GM21381 (cell line): ENCODE data around the gene C16orf74.

Experiments
- ATAC-seq: cut with Tn5 transposase; IDR thresholded peaks from one replicate; pipeline ENCODE4 v1.9.1; 2021; ENCODE audit warnings: mild to moderate bottlenecking, moderate library complexity; ENCODE audit not compliant: unreplicated experiment

Gene C16orf74

DNA sequence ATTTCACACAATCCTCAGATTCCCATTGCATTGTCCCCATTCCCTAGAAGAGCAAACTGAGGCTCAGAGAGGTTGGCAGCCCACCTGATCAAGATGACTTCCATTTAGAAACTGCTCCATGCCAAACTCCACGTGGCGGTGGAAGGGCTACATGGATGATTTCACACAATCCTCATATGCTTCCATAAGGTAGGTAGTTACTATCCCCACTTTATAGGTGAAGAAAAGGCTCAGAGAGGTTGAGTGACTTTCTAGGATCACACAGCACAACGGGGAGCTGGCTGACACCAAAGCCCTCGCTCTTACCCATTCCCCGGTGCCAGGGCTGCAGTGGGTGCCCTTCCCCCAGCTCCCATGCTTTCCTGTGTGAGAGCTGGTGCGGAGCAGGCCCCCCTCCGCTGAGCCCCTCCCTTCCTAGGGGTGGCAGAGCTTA is 52.4 kb downstream of the C16orf74 start:
- ATAC-seq, result no peak

DNA sequence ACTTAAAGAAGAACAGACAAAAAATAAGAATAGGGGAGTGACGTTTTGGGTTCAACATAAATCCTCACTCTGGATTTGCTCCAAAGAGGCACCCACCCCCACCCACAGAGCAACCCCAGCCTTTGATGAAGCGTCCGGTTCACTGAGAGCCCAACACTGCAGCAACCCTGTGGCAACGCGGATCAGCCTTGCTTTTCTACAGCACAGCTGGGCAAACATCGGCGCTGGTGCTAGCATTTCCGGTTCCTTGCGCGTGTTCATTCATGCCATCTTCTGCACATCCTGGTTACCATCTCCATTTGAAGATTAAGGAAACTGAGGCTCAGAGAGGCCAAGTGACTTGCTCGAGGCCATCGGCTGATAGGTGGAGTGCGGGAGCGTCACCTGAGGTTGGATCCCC is 53.5 kb downstream of the C16orf74 start:
- ATAC-seq, result no peak

DNA sequence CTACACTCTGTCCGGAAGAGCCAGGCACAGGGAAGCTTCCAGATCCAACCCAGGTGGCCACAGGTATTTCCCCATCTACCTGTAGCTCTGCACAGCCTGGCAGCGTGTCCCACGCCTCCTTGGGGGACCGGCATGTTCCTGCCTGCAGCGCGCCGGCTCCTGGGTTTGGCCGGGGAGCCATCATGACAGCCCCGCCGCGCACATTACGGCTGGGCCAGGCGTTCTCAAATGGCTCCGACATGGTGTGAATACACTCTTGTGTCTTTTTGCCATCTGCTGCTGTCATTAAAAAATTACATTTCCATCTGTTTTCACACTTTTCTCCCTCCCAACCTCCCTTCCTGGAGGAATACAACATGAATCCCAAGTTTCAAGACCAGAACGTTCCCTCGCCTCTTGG is 54.1 kb downstream of the C16orf74 start:
- no peak for ATAC-seq

DNA sequence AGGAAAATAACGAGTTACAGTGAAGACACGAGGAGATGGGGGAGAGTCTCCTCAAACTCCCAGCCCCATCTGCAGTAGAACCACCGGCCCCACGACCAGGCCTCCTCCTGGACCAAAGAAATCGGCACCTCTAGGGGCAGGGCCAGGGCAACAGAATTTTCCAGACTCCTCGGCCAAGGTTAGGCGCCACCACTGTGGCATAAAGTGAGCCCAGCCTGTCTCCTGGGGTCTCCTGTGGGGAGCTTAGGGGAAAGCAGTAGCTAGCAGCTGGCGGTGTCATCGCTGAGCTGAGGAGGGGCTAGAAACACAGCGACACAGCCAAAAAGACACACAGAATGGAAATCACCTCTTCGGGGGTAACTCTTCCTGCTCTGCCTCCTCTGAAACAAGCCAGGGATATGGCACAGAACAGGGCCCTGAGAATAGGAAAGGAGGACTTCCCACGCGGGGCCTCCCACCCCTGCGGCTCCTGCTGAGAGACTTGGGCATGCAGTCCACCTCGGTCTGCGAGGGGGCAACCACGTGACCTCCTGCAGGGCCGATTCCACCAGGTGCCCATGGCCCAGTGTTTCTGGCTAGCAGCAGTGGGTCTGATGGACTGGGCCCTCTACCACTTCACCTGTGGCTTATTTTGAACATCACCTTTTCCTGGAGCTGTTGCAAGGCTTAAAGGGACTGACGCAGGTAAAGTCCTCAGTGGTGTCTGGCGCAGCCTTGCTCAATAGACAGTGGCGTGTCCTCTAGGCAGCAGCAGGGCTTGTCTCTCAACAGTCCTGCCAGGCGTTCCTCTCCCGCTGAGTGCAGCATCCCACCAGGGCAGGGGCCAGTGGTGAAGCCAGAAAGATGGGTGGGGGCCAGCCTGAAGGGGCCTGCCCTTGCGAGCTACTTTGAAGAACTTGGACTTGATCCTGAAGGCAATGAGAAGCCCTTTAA is 55.4 kb downstream of the C16orf74 start:
- no peak for ATAC-seq

DNA sequence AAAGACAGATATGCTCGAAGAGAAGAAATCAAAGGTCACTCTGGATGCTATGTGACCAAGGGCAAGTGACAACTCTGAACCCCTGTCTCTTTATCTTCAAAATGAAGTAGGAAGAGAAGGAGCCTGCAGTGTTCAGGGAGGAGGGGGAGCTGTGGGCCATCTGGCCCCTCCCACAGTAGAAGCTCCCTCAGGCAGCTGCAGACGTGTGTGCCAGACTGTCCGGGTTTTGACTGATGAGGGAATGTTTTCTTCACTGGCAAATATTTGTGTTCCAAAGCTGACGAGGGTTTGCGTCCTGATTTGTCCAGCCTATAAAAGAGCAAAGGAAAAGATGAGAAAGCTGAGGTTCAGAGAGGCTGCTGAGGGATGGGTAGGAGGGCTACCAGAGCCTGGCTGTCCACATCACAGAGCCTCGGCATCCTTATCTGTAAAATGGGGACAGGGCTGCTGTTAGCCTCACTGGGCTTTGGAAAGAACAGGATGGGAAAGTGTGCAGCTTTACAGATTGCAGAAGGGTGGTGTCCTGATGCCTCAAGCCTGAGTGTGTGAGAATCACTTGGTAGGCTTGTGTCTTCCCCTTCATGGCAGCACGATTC is 60.3 kb downstream of the C16orf74 start:
- ATAC-seq, result no peak

DNA sequence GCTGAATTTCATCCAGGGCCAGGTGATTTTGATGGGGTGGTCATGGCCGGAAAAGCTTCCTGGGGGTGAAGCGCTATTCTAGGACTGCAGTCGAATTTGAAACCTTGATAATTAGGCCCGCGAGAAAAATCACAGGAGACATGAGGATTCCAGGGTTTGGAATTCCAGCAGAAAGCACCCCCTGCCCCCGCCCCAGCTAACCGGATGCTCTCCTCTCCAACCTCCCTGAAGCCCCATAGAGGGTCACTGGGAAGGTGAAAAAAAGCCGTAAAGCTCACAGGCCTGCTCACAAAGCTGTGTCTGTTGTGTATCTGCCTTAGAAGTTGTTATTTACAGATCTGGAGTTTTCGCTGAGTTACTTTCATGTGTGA is 61.0 kb downstream of the C16orf74 start:
- ATAC-seq, result no peak

DNA sequence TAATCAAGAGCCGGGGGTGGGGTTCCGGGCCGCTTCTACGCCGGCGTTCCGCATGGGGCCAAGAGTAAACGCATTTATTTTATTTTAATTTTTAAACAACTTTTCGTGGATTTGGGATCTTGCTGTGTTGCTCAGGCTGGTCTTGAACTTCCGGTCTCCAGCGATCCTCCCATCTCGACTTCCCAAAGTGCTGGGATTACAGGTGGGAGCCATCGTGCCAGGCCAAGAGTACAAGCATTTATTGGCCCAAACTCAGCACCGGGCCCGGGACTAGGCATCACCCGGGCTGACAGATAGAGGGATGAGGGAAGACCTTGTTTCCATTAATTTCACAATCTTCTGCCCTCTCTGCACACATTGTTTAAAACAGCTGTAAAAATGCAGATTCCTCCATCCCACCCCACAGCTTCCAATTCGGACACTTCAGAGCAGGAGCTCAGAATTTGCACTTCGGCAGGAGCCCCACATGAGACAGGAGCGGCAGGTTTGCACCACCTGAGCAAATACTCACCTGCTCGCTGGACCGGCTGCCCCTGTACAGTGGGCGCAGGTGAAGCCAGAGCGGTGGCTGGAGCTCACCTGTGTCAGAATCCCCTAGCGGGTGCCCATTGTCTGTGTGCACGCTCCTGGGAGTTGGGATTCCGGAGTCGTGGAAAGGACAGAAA is 61.5 kb downstream of the C16orf74 start:
- no peak for ATAC-seq

DNA sequence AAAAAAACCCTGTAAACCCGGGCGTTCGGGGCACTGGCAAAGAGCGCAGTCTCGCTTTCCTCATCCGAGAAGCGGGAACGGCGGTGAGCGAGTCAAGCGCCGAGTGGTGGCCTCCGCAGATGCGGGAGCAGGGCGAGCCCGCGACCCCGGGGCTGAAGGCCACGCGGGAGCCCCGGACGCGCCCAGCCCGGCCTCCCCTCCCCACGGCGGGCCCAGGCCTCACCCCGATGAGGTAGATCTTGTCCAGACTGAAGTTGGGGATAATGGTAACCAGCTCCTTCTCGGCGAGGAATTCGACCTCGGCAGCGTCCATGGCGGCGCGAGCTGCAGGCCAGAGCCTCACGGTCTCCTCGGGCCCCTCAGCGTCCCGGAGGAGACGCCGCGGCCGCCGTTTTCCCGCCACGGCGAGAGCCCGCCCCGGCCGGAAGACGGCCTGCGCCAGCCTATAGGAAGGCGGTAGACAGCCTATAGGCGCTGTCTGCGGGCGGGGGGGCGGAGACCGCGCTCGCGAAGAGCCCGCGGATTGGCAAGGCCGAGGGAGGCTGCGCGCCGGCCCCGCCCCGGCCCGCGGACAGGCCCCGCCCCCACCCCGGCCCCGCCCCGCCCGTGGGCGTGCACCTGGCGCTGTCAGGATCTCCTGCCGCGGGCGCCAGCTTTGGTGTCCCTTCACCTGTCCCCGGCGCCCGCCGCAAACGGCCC is 62.2 kb downstream of the C16orf74 start, which contains the start of gene GINS2:
GINS2 (minus strand) TSS at position 369 of the 699 bp plus-strand sequence; CDS start at position 313, 56 bp downstream.
- peak; percentile 92 for ATAC-seq

DNA sequence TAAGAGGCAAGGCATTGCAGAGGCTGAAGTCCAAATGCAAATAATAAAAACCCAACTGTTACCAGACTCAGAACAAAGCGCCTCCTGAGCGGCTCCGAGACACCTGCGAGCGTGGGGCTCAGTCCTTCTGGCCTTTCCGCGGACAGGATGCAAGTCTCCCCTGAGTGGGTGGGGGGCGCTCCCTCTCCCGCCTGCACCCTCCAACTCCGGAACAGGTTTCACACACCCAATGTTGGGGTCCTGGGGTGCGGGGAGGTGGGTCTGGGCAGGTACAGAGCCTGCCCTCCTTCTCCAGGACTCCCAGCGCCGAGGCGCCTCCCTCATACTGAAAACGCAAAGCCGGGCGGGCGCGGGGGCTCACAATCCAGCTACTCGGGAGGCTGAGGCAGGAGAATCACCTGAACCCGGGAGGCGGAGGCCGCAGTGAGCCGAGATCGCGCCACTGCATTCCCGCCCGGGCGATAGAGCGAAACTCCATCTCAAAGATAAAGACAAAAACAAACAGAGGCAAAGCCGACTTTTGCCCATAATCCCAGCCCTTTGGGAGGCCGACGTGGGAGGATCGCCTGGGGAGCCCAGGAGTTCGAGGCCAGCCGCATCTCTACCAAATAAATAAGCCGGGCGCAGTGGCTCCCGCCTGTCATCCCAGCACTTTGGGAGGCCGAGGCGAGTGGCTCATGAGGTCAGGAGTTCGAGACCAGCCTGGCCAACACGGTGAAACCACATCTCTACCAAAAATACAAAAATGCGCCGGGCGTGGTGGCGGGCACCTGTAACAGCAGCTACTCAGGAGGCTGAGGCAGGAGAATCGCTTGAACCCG is 63.0 kb downstream of the C16orf74 start:
- ATAC-seq, result no peak

DNA sequence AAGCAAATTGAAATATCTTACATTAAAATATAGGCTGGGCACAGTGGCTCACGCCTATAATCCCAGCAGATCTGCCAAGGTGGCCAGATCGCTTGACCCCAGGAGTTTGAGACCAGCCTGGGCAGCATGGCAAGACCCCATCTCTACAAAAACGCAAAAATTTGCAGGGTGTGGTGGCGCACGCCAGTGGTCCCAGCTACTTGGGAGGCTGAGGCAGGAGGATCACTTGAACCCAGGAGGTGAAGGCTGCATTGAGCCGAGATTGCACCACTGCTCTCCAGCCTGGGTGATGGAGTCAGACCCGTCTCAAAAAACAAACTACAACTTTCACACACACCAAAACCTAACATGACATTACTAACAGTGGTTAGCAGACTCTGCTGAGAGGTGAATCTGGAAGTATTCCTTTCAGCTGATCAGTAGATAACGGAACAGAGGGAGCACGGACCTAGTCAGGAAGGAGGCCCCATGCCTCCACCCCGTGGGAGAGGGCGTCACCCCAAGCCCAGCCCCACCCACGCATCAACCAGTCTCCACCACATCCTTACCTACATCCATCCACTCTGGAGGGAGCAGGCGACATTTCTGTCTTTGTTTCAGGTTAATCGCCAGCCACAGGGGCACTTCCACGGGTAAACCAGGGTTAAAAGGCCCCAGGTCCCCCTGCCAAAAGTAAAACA is 63.8 kb downstream of the C16orf74 start:
- no peak for ATAC-seq

DNA sequence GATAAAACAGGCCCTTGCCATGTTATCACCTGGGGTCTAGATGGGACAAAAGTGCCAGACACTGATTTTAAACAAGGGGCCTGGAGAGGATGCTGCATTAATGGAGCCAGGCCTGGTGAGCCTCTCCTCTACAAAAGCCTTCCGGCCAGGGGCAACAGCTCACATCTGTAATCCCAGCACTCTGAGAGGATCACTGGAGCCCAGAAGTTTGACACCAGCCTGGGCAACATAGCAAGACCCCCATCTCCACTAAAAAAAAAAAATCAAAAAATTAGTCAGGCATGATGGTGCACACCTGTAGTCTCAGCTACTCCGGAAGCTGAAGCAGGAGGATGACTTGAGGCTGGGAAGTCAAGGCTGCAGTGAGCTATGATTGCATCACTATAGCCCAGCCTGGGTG is 65.6 kb downstream of the C16orf74 start:
- no peak for ATAC-seq

DNA sequence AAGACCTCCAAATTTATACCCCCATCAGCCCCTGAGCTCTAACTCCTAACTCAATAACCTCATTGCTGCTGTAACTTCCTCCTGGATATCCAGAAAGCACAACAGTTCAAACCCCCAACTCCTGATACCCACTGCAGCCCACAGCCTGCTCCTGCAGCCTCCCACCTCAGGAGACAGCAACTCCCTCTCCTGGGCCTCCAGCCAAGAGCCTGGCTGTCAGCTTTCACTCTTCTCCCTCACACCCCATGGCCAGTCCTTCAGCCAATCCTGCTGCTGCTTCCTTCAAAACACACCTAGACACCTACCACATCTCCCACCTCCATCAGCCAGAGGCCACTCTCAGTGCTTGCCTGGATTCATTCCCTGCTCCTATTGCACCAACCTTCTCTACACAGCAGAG is 67.5 kb downstream of the C16orf74 start:
- no peak for ATAC-seq

DNA sequence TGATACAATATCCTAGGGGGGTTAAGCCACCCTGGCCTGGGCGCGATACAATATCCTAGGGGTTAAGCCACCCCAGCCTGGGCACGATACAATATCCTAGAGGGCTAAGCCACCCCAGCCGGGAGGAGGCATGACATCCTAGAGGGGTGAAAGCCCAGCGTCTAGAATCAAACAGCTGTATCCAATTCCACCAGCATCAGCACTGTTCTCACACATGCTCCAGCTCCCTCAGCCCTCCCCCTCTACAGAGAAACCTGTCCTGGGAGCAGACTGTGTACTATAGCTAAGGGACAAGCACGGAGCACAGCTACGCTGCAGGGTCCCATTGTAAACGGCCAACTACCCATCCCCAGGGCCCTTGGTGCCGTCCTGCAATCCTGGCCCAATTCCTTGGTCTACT is 68.4 kb downstream of the C16orf74 start:
- no peak for ATAC-seq

DNA sequence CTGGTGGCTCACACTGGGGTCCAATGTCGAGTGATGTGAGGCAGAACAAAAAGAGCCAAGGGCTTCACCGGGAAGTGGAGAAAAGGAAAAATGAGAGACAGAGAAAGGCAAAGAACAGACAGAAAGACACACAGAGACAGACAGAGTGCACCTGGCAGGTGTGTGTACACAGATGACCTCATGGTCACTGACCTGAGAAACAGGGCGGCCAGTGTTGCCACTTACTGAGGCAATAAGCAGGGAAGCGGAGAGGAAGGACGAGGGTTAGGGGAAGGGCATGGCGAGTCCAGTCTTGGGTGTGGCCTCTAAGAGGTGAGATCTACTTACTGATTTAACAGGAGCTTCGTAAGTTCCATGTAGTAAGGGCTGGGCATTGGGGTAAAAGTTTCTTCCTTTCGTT is 69.6 kb downstream of the C16orf74 start:
- ATAC-seq, result no peak

DNA sequence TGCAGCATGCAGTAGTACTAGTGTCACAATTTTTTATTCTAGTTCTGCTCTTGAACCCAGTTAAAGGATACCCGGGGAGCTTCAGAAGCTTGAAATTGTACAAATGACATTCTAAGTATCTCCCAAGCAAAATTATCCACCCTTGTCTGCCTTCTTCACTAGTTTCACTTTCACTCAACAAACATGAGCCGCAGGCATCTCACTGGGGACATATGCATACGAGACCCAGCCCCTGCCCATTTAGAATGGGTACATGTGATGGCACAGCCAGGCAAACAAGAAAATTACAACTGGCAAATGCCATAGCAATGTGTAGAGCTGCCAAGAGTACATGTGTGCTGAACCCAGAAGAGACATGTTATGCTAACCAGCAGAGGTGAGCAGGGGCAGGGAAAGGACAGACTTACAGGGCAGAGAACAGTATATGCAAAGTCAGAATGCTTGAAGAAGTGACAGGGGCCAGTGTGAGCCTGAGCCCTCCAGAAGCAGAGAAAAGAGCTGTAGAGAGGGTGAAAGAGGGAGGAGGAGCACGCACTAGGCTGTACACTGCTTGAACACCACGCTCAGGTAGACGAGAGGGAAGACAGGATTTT is 70.4 kb downstream of the C16orf74 start:
- no peak for ATAC-seq

DNA sequence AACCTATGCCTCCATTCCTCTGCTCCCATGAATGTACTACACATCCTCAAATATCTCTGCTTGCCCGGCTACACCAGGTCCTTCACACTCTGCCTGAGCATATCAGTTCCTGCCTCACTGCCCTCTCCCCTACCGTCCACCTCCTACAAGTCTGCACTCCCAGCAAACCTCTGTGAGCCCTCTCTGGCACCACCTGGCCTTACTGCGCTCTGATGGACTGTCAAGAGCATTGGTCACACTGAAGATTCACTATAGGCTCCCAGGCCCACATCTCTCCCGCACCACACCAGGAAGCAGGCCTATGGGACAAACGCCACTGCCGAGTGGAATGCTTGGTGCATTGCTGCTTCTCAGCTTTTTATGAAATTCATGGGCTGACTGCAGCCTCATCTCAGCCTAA is 71.0 kb downstream of the C16orf74 start:
- ATAC-seq, result no peak

DNA sequence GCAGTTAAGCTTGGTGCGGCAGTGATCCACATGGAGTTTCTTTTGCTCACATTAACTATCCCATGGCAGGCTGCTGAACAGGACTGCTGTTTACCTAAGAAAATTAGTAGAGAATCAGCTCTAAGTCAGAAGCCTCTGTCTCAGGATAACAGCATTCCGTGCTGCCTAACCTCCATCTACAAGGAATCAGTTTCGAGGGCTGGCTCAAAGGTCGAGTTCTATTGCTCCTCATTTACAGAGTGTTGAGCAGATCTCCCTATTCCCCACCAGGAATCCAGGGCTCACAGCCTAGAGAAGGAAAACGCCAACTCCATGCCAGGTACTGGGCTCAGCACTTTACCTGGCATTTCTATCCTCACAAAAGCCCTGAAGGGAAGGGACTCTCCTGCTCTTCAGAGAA is 72.1 kb downstream of the C16orf74 start:
- no peak for ATAC-seq

DNA sequence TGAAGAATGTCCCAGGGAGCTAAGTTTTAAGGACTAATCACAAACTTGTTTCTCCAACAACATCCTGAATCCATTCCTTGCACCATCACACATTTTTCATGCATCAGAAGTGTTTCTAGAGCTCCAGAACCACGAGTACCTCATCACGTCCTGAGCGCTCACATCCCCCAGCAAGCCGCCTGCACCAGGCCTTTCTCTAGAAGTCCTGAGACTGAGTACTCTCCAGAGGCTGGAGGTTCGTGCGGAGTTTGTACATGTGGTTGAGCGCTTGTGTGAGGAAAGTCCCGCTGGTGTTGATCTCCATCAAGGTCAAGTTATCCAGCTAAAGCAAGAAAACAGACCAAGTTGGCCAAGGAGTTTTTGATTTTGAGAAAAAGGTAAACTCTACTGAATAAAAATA is 72.9 kb downstream of the C16orf74 start:
- ATAC-seq, result no peak

DNA sequence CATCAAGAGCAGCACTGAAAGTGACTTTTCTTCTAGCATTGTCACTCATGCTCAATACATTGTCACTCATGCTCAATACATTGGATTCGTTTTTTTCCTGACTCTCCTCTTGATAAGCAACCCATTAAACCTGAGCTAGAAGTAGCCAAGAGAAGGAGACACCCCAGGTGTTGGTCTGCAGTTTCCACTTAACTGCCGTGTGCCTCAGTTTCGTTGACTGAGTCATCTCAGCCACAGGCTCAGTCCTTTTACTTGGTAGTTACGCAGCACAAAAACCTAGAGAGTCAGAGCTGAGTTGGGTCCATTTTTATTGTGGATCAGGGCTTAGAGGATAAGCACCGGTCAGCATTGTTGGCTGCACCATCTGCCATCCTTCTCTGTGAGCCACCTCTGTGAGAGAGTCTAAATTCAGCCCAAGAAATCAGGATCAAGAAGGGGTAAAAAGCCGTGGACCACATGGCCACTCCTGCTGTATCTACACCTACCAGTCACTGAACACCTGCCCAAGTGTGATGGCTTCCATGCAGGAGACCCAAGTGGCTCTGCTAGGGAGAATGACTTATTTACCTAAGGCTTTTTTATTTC is 73.4 kb downstream of the C16orf74 start:
- ATAC-seq, result no peak
